ENCODE data around the gene DUS1L.

- TF ChIP-seq POLR2A (IDR thresholded peaks at IDR 0.05) = no peak
- TF ChIP-seq POLR2AphosphoS5 (IDR thresholded peaks at IDR 0.05) = no peak
- TF ChIP-seq, protein P1, sequence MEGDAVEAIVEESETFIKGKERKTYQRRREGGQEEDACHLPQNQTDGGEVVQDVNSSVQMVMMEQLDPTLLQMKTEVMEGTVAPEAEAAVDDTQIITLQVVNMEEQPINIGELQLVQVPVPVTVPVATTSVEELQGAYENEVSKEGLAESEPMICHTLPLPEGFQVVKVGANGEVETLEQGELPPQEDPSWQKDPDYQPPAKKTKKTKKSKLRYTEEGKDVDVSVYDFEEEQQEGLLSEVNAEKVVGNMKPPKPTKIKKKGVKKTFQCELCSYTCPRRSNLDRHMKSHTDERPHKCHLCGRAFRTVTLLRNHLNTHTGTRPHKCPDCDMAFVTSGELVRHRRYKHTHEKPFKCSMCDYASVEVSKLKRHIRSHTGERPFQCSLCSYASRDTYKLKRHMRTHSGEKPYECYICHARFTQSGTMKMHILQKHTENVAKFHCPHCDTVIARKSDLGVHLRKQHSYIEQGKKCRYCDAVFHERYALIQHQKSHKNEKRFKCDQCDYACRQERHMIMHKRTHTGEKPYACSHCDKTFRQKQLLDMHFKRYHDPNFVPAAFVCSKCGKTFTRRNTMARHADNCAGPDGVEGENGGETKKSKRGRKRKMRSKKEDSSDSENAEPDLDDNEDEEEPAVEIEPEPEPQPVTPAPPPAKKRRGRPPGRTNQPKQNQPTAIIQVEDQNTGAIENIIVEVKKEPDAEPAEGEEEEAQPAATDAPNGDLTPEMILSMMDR (IDR thresholded peaks at IDR 0.05) = no peak
Measured at GRCh38 chr17:82024859-82025258, 40.7 kb downstream of the DUS1L start.
